ENCODE data around the gene SCG3.

GRCh38 chr15:51669381-51669780, 11.9 kb upstream of the SCG3 start:
- TF ChIP-seq CTCF (IDR thresholded peaks at IDR 0.05; ENCODE audit: low read depth, low read length) (no peak), EZH2phosphoT487 (IDR thresholded peaks at IDR 0.05; ENCODE audit: low read depth) (no peak)

Measured in OCI-LY3 (cell line).